CD4-positive, alpha-beta memory T cell (primary cell): Measurements from ENCODE around the gene ADAM12. TPM values are rescaled to one million over a fixed set of nuclear protein-coding genes. Genes with fewer than 3 reads are reported as not detected.

Experiments
- CTCF ChIA-PET: fragments of 350-600 bp; sonication (Branson Sonifier 250); formaldehyde crosslinking; loops from one replicate; lab custom pipeline; 2021; ENCODE audit warnings: inconsistent platforms; ENCODE audit not compliant: partially characterized antibody; lab: Charles Lee
- POLR2A ChIA-PET: fragments of 350-600 bp; sonication (Branson Sonifier 250); formaldehyde crosslinking; loops from one replicate; lab custom pipeline; 2021; ENCODE audit not compliant: partially characterized antibody; lab: Charles Lee
- DNase-seq, 5 donors: peaks; one replicate each; pipeline versions ENCODE4 v3.0.0 to v3.0.0-alpha.2; 2020 to 2022; ENCODE audit warnings: mixed read lengths in 1 of 5
- H3K27ac ChIP-seq: one replicate; pipeline ENCODE4 v1.7.0; 2013; ENCODE audit warnings: low read depth, low read length
- H3K27me3 ChIP-seq: 2 replicates; pipeline ENCODE4 v1.7.0; 2013; ENCODE audit warnings: mild to moderate bottlenecking, low read length, moderate library complexity; ENCODE audit not compliant: insufficient read depth
- H3K36me3 ChIP-seq: 2 replicates; pipeline ENCODE4 v1.7.0; 2013; ENCODE audit warnings: mild to moderate bottlenecking, low read length, moderate library complexity; ENCODE audit not compliant: insufficient read depth
- H3K4me1 ChIP-seq: 2 replicates; pipeline ENCODE4 v1.7.0; 2013; ENCODE audit warnings: mild to moderate bottlenecking, low read length, moderate library complexity; ENCODE audit not compliant: insufficient read depth
- H3K4me3 ChIP-seq, 2 donors: one replicate each; pipeline ENCODE4 v1.7.0; 2013; ENCODE audit warnings: low read length in 2 of 2, mild to moderate bottlenecking in 1 of 2
- H3K9me3 ChIP-seq, 2 donors: one replicate each; pipeline ENCODE4 v1.7.0; 2013; ENCODE audit warnings: low read length in 2 of 2, control low read depth in 1 of 2; ENCODE audit not compliant: control insufficient read depth in 1 of 2
- H3K27ac Mint-ChIP-seq, 7 donors: one replicate each; pipeline ENCODE4 v1.8.0; 2020 to 2021; ENCODE audit warnings: mixed read lengths in 7 of 7, mild to moderate bottlenecking in 6 of 7, inconsistent platforms in 3 of 7, moderate library complexity in 3 of 7
- H3K27me3 Mint-ChIP-seq, 2 donors: one replicate each; pipeline ENCODE4 v1.8.0; 2020 to 2021; ENCODE audit warnings: mixed read lengths in 2 of 2
- H3K36me3 Mint-ChIP-seq, 2 donors: one replicate each; pipeline ENCODE4 v1.8.0; 2020 to 2021; ENCODE audit warnings: mixed read lengths in 2 of 2, inconsistent platforms in 1 of 2, mild to moderate bottlenecking in 1 of 2
- H3K4me1 Mint-ChIP-seq, 4 donors: one replicate each; pipeline ENCODE4 v1.8.0; 2020 to 2021; ENCODE audit warnings: mixed read lengths in 4 of 4, mild to moderate bottlenecking in 1 of 4
- H3K4me3 Mint-ChIP-seq, 8 donors: one replicate each; pipeline ENCODE4 v1.8.0; 2020 to 2021; ENCODE audit warnings: mixed read lengths in 8 of 8, mild to moderate bottlenecking in 7 of 8, moderate library complexity in 6 of 8, inconsistent platforms in 3 of 8
- H3K9me3 Mint-ChIP-seq, 8 donors: one replicate each; pipeline ENCODE4 v1.8.0; 2020 to 2021; ENCODE audit warnings: mixed read lengths in 8 of 8, mild to moderate bottlenecking in 5 of 8, inconsistent platforms in 3 of 8, moderate library complexity in 1 of 8
- intact Hi-C: fragments of 100-400 bp; cut with micrococcal nuclease; formaldehyde crosslinking; loops from one replicate; pipeline ENCODE4 v1.15.1; 2023
- polyA plus RNA-seq, 2 donors: library from polyadenylated mRNA; unstranded; fragments of 300-500 nt; fragmentation: Illumina TruSeq; gene quantifications; one replicate each; pipeline ENCODE4 v1.2.3, GENCODE V29; 2021
- total RNA-seq, 2 experiments: library from RNA; stranded (reverse); gene quantifications; one replicate each; pipeline ENCODE4 v1.2.3, GENCODE V29; 2021

Gene ADAM12
- total and polyA plus RNA-seq, 4 experiments from 2014 or later: 0.17 to 2.3 (median 1.1) TPM

DNA sequence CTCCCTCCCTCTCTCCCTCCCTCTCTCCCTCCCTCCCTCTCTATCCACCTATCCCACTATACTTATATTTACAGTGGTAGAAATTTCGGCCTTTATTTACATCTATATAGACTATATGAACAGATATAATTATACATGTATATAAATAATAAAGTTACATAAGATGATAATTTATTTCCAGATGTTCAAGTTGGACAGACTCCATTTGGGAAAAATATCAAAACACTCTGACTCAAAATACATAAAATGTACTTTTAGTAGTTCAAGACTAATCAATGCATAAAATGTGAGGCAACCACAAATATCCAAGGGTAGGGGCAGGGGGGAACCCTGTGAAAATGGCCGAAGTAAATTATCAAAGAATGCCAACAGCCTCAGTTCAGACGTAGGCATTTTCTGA is 288.9 kb downstream of the ADAM12 start:
- Mint-ChIP-seq H3K27me3 (peaks cover 0 to 3% of the 10 kb centered on the region in 2 donors), H3K4me1 (no peaks in the 10 kb centered on the region), H3K9me3 (no peaks in the 10 kb centered on the region), H3K27ac (no peak overlapping the region), H3K36me3 (no peaks in the 10 kb centered on the region), H3K4me3 (no peak overlapping the region)
- H3K4me3 ChIP-seq: no peak overlapping the region
- H3K9me3 ChIP-seq: no peaks in the 10 kb centered on the region
- ChIA-PET POLR2A (no interaction called here), CTCF (no interaction called here)
- no peak overlapping the region for H3K27ac ChIP-seq
- no peaks in the 10 kb centered on the region for H3K36me3 ChIP-seq
- no peaks in the 10 kb centered on the region for H3K27me3 ChIP-seq
- intact Hi-C loops: no loop called here
- no peaks in the 10 kb centered on the region for H3K4me1 ChIP-seq
- DNase-seq: no peak

- no peaks in the 10 kb centered on the region for H3K36me3 Mint-ChIP-seq
- H3K9me3 Mint-ChIP-seq: no peaks in the 10 kb centered on the region
- H3K9me3 ChIP-seq: no peaks in the 10 kb centered on the region
- ChIA-PET POLR2A (no interaction called here), CTCF (no interaction called here)
- H3K27ac ChIP-seq: no peak overlapping the region
- intact Hi-C loops: no loop called here
- DNase-seq: no peak
- H3K36me3 ChIP-seq: no peaks in the 10 kb centered on the region
- no peak overlapping the region for H3K27ac Mint-ChIP-seq
- H3K27me3 ChIP-seq: no peaks in the 10 kb centered on the region
- H3K4me1 ChIP-seq: no peaks in the 10 kb centered on the region
- no peak overlapping the region for H3K4me3 ChIP-seq
- H3K4me3 Mint-ChIP-seq: no peak overlapping the region
- peaks cover 0 to 3% of the 10 kb centered on the region in 2 donors for H3K27me3 Mint-ChIP-seq
- no peaks in the 10 kb centered on the region for H3K4me1 Mint-ChIP-seq
Measured at GRCh38 chr10:126098226-126098581, 290.1 kb downstream of the ADAM12 start.

- H3K27ac Mint-ChIP-seq: no peak overlapping the region
- no peaks in the 10 kb centered on the region for H3K27me3 ChIP-seq
- no peak overlapping the region for H3K4me3 ChIP-seq
- intact Hi-C loops: no loop called here
- no peaks in the 10 kb centered on the region for H3K9me3 ChIP-seq
- H3K4me3 Mint-ChIP-seq: no peak overlapping the region
- H3K36me3 ChIP-seq: no peaks in the 10 kb centered on the region
- ChIA-PET POLR2A (no interaction called here), CTCF (no interaction called here)
- no peak for DNase-seq
- no peaks in the 10 kb centered on the region for H3K4me1 Mint-ChIP-seq
- H3K27me3 Mint-ChIP-seq: peaks cover 0 to 3% of the 10 kb centered on the region in 2 donors
- no peaks in the 10 kb centered on the region for H3K4me1 ChIP-seq
- H3K27ac ChIP-seq: no peak overlapping the region
- no peaks in the 10 kb centered on the region for H3K9me3 Mint-ChIP-seq
- no peaks in the 10 kb centered on the region for H3K36me3 Mint-ChIP-seq
Measured at GRCh38 chr10:126097558-126098225, 290.6 kb downstream of the ADAM12 start.

DNA sequence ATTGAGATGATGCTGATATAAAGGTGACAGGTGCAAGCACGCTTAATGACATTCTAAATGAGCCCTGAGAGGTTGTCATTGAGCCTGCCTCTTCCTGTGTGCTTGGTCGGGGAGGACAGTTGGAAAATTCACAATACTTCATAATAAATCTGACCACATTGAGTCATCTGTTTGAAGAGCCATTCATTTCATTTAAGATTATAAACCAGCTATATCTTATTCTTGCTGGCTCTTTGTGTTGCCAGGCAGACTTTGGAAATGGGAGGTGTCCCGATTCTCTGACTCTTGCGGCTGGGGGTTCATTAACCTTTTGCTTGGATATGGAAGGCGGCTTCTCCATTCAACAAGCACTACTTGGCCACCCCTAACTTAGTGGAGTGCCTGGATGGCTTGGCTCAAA is 293.7 kb downstream of the ADAM12 start:
- no peaks in the 10 kb centered on the region for H3K27me3 Mint-ChIP-seq
- Histone ChIP-seq H3K4me1 (no peaks in the 10 kb centered on the region), H3K36me3 (no peaks in the 10 kb centered on the region), H3K9me3 (no peaks in the 10 kb centered on the region), H3K27ac (no peak overlapping the region), H3K4me3 (no peak overlapping the region), H3K27me3 (no peaks in the 10 kb centered on the region)
- no peaks in the 10 kb centered on the region for H3K36me3 Mint-ChIP-seq
- DNase-seq: no peak
- H3K27ac Mint-ChIP-seq: no peak overlapping the region
- no peaks in the 10 kb centered on the region for H3K4me1 Mint-ChIP-seq
- ChIA-PET POLR2A (no interaction called here), CTCF (no interaction called here)
- H3K9me3 Mint-ChIP-seq: peaks cover 0 to 1% (median 0%) of the 10 kb centered on the region in 8 donors
- H3K4me3 Mint-ChIP-seq: no peak overlapping the region
- intact Hi-C loops: no loop called here

GRCh38 chr10:126092366-126093215 is 295.7 kb downstream of the ADAM12 start:
- CTCF ChIA-PET: no interaction called here
- Histone ChIP-seq H3K4me1 (no peaks in the 10 kb centered on the region), H3K36me3 (no peaks in the 10 kb centered on the region), H3K9me3 (no peaks in the 10 kb centered on the region), H3K27me3 (no peaks in the 10 kb centered on the region), H3K27ac (no peak overlapping the region), H3K4me3 (no peak overlapping the region)
- intact Hi-C loops: no loop called here
- H3K27me3 Mint-ChIP-seq: no peaks in the 10 kb centered on the region
- peaks cover 0 to 2% (median 0%) of the 10 kb centered on the region in 8 donors for H3K9me3 Mint-ChIP-seq
- no peak overlapping the region for H3K27ac Mint-ChIP-seq
- H3K4me1 Mint-ChIP-seq: no peaks in the 10 kb centered on the region
- no peak overlapping the region for H3K4me3 Mint-ChIP-seq
- POLR2A ChIA-PET: no interaction called here
- no peak for DNase-seq
- no peaks in the 10 kb centered on the region for H3K36me3 Mint-ChIP-seq

- Histone ChIP-seq H3K4me3 (no peak overlapping the region), H3K27me3 (no peaks in the 10 kb centered on the region), H3K27ac (no peak overlapping the region), H3K36me3 (no peaks in the 10 kb centered on the region), H3K4me1 (no peaks in the 10 kb centered on the region), H3K9me3 (no peaks in the 10 kb centered on the region)
- DNase-seq: no peak
- Mint-ChIP-seq H3K36me3 (no peaks in the 10 kb centered on the region), H3K4me3 (no peak overlapping the region), H3K27me3 (no peaks in the 10 kb centered on the region), H3K4me1 (no peaks in the 10 kb centered on the region), H3K27ac (no peak overlapping the region), H3K9me3 (peaks cover 0 to 2% (median 0%) of the 10 kb centered on the region in 8 donors)
- ChIA-PET POLR2A (no interaction called here), CTCF (no interaction called here)
- intact Hi-C loops: no loop called here
Measured at GRCh38 chr10:126090911-126091728, 297.2 kb downstream of the ADAM12 start.

- no peaks in the 10 kb centered on the region for H3K36me3 Mint-ChIP-seq
- H3K4me3 Mint-ChIP-seq: no peak overlapping the region
- no peaks in the 10 kb centered on the region for H3K4me1 ChIP-seq
- CTCF ChIA-PET: no interaction called here
- DNase-seq: no peak
- H3K9me3 Mint-ChIP-seq: peaks cover 0 to 2% (median 0%) of the 10 kb centered on the region in 8 donors
- H3K27ac Mint-ChIP-seq: no peak overlapping the region
- intact Hi-C loops: no loop called here
- H3K27me3 ChIP-seq: no peaks in the 10 kb centered on the region
- no peak overlapping the region for H3K4me3 ChIP-seq
- peaks cover 0 to 2% of the 10 kb centered on the region in 2 donors for H3K27me3 Mint-ChIP-seq
- no peaks in the 10 kb centered on the region for H3K4me1 Mint-ChIP-seq
- H3K9me3 ChIP-seq: no peaks in the 10 kb centered on the region
- no peak overlapping the region for H3K27ac ChIP-seq
- H3K36me3 ChIP-seq: no peaks in the 10 kb centered on the region
- POLR2A ChIA-PET: no interaction called here
Measured at GRCh38 chr10:126090443-126090842, 297.8 kb downstream of the ADAM12 start.
